Measurements from ENCODE around the gene LSAMP. TPM values are rescaled to one million over a fixed set of nuclear protein-coding genes. Genes with fewer than 3 reads are reported as not detected.

LSAMP gene
- total and polyA plus RNA-seq, 2 of the 8 experiments (the other 6 are each of a cell fraction or from before 2014, with no cell fraction given): 1.8 to 5.7 TPM

DNA sequence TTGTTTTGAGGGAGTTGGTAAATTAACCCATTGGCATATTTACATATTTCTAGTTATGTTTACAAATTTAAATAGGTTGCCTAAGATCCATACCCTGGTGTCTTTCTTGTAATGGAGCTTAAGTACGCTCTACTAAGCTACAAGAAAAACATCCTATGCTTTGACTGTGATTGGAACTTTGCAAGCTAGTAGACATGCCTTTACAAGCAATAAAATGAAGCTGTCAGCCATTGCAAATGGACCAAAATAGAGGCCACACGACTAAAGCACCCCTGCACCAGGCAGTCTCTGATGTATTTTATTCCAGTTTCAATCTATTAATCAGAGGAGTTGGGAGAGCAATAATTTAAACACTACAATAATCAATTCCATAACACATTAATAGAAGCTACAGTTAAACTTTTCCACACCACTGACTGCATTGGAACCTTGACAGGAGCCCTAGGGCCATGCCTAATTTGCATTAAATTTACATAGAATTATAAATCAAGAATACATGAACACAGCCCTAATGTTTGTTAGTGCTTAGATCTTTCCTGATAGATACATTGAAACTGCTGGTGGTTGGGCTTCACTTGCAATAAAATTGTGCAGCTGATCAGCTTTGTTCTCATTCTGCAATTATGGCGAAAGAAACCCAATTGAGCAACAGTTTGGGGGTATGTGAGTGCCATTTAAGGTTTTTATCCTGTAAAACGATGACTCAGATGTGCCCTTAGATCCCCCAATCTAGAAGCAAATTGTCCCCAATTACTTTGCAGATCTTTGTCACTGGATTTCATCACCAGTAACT is 360.1 kb downstream of the LSAMP start (continued):
- TF ChIP-seq TAF7 (optimal IDR thresholded peaks at IDR 0.05; ENCODE audit: borderline replicate concordance, low read depth, low read length) (no peak), SP1 (IDR thresholded peaks at IDR 0.05; ENCODE audit: low read depth, low read length) (no peak), BRCA1 (IDR thresholded peaks at IDR 0.05; ENCODE audit: low read depth, low read length) (no peak)

Data from H1 (cell line).